ENCODE data around the gene NANOGP8. TPM values are rescaled to one million over a fixed set of nuclear protein-coding genes. Genes with fewer than 3 reads are reported as not detected.

Gene NANOGP8
- total RNA-seq, 1 donor from 2014 or later = 0.54 TPM

- TF ChIP-seq CTCF (IDR thresholded peaks at IDR 0.05) = peak; percentile 90
- Mint-ChIP-seq H3K9me3 (ENCODE audit: unreplicated experiment) (no peaks in the 10 kb centered on the region), H3K4me1 (ENCODE audit: unreplicated experiment) (peaks cover 13% of the 10 kb centered on the region), H3K27ac (ENCODE audit: unreplicated experiment) (no peak overlapping the region), H3K27me3 (ENCODE audit: unreplicated experiment) (no peaks in the 10 kb centered on the region), H3K36me3 (ENCODE audit: unreplicated experiment) (no peaks in the 10 kb centered on the region), H3K4me3 (ENCODE audit: unreplicated experiment) (no peak overlapping the region)
- DNase-seq (ENCODE audit: extremely low spot score, unreplicated experiment) = no peak
These were observed 6.7 kb downstream of the NANOGP8 start for GRCh38 chr15:35078221-35078915.

DNA sequence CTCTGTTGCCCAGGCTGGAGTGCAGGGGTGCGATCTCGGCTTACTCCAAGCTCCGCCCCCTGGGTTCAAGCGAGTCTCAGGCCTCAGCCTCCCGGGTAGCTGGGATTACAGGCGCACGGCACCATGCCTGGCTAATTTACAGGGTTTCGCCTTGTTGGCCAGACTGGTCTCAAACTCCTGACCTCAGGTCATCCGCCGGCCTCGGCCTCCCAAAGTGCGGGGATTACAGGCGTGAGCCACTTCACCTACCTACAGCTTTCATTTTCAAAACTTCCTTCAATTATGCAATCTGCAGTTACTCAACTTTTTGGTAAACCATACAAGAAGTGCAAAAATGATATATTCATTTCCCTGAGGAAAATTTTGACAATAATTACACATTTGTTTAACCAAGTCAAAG is 14.0 kb downstream of the NANOGP8 start:
- no peak for TF ChIP-seq CTCF (IDR thresholded peaks at IDR 0.05)
- no peak for DNase-seq (ENCODE audit: extremely low spot score, unreplicated experiment)
- H3K36me3 Mint-ChIP-seq (ENCODE audit: unreplicated experiment) = no peaks in the 10 kb centered on the region
- no peak overlapping the region for H3K4me3 Mint-ChIP-seq (ENCODE audit: unreplicated experiment)
- no peaks in the 10 kb centered on the region for H3K9me3 Mint-ChIP-seq (ENCODE audit: unreplicated experiment)
- H3K27me3 Mint-ChIP-seq (ENCODE audit: unreplicated experiment) = peaks cover 2% of the 10 kb centered on the region
- H3K27ac Mint-ChIP-seq (ENCODE audit: unreplicated experiment) = no peak overlapping the region
- H3K4me1 Mint-ChIP-seq (ENCODE audit: unreplicated experiment) = peaks cover 10% of the 10 kb centered on the region

DNA sequence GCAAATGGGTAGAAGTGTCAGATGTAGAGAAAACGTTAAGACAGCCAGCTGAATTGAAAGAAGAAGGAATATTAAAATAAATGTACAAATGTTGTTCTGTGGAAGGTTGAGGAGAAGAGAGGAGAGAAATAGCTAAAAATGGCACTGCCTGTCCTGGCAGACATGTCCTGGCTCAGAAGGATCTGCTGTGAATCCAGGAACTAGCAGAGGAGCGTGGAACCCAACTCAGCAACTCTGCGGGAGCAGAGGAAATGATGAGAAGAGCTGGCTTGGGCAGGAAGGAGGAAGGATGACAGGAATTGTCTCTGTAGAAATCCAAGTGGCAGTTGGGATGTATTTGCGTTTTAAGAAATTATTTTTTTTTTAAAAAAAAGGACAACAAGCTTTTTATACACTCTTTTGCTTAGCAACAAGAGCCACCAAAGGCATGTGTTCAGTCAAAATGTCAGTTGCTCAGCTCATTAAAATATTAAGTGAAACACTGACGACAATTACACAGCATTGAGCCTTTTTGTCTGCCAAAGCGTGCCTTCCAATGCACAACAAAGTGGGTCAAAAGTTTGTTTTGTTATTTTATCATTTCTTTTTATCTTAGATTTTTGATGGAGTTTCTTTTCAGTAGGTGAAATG is 16.1 kb downstream of the NANOGP8 start:
- H3K4me3 Mint-ChIP-seq (ENCODE audit: unreplicated experiment) = no peak overlapping the region
- no peaks in the 10 kb centered on the region for H3K9me3 Mint-ChIP-seq (ENCODE audit: unreplicated experiment)
- no peaks in the 10 kb centered on the region for H3K36me3 Mint-ChIP-seq (ENCODE audit: unreplicated experiment)
- no peak overlapping the region for H3K27ac Mint-ChIP-seq (ENCODE audit: unreplicated experiment)
- peaks cover 10% of the 10 kb centered on the region for H3K4me1 Mint-ChIP-seq (ENCODE audit: unreplicated experiment)
- no peak for DNase-seq (ENCODE audit: extremely low spot score, unreplicated experiment)
- no peak for TF ChIP-seq CTCF (IDR thresholded peaks at IDR 0.05)
- peaks cover 2% of the 10 kb centered on the region for H3K27me3 Mint-ChIP-seq (ENCODE audit: unreplicated experiment)

GRCh38 chr15:35067496-35068347 is 17.4 kb downstream of the NANOGP8 start:
- peaks cover 10% of the 10 kb centered on the region for H3K4me1 Mint-ChIP-seq (ENCODE audit: unreplicated experiment)
- TF ChIP-seq CTCF (IDR thresholded peaks at IDR 0.05) = no peak
- peaks cover 2% of the 10 kb centered on the region for H3K27me3 Mint-ChIP-seq (ENCODE audit: unreplicated experiment)
- no peaks in the 10 kb centered on the region for H3K36me3 Mint-ChIP-seq (ENCODE audit: unreplicated experiment)
- H3K4me3 Mint-ChIP-seq (ENCODE audit: unreplicated experiment) = no peak overlapping the region
- H3K27ac Mint-ChIP-seq (ENCODE audit: unreplicated experiment) = no peak overlapping the region
- no peak for DNase-seq (ENCODE audit: extremely low spot score, unreplicated experiment)
- H3K9me3 Mint-ChIP-seq (ENCODE audit: unreplicated experiment) = no peaks in the 10 kb centered on the region

- no peak for DNase-seq (ENCODE audit: extremely low spot score, unreplicated experiment)
- Mint-ChIP-seq H3K4me3 (ENCODE audit: unreplicated experiment) (no peak overlapping the region), H3K4me1 (ENCODE audit: unreplicated experiment) (peaks cover 12% of the 10 kb centered on the region), H3K9me3 (ENCODE audit: unreplicated experiment) (no peaks in the 10 kb centered on the region), H3K36me3 (ENCODE audit: unreplicated experiment) (no peaks in the 10 kb centered on the region), H3K27me3 (ENCODE audit: unreplicated experiment) (peaks cover 2% of the 10 kb centered on the region), H3K27ac (ENCODE audit: unreplicated experiment) (no peak overlapping the region)
- TF ChIP-seq CTCF (IDR thresholded peaks at IDR 0.05) = no peak
These were observed 19.0 kb downstream of the NANOGP8 start for GRCh38 chr15:35066094-35066493.

Measured in osteocyte (in vitro differentiated cells).